DMS53 (cell line): Measurements from ENCODE around the gene SLBP.

ENCODE experiments used
- DNase-seq: peaks from one replicate; lab custom pipeline; 2025; lab: John Stamatoyannopoulos, UW

The SLBP gene

GRCh38 chr4:1653776-1654175 lies 58.3 kb downstream of the SLBP start:
- no peak for DNase-seq

- no peak for DNase-seq
Measured at GRCh38 chr4:1652088-1652487, 60.0 kb downstream of the SLBP start.

- peak; percentile 40 for DNase-seq
Measured at GRCh38 chr4:1651609-1652008, 60.5 kb downstream of the SLBP start.

- DNase-seq = no peak
Measured at GRCh38 chr4:1648962-1649361, 63.2 kb downstream of the SLBP start.

- no peak for DNase-seq
Measured at GRCh38 chr4:1647432-1647831, 64.7 kb downstream of the SLBP start.

- DNase-seq = no peak
Measured at GRCh38 chr4:1646690-1647089, 65.4 kb downstream of the SLBP start.

- DNase-seq = no peak
Measured at GRCh38 chr4:1644891-1645657, 67.0 kb downstream of the SLBP start.

- no peak for DNase-seq
Measured at GRCh38 chr4:1643971-1644735, 68.0 kb downstream of the SLBP start.
